ENCODE results near the gene SOX14.

The SOX14 gene

DNA sequence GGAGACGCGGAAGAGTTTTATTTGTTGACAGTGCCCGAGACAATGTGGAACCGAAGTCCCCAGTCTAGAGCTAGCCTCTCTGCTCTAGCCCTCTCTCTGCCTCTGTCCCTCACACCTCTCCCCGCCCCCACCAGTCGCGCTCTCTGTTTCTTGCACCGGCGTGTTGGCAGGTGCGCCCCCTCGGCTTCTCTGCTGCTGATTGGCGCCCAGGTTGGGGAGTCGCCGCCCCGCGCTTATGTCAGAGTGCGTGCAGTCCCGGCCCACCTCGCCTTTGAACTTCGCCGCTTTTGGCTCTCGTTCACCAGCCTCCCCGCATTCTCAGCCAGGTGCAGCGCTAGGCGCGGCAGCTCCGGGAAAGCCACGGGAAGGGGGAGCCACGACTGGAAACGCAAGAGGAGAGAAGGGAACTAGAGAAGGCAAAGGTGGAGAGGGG lies at the start of gene SOX14:
Gene SOX14 (plus strand): TSS at position 315 of the 433 bp plus-strand sequence. CDS start 470 bp downstream, outside the sequence.
- DNase-seq: peak in 1 of 10 donors; percentile 72
- intact Hi-C loops (cut with DNase I): no loop called here

DNA sequence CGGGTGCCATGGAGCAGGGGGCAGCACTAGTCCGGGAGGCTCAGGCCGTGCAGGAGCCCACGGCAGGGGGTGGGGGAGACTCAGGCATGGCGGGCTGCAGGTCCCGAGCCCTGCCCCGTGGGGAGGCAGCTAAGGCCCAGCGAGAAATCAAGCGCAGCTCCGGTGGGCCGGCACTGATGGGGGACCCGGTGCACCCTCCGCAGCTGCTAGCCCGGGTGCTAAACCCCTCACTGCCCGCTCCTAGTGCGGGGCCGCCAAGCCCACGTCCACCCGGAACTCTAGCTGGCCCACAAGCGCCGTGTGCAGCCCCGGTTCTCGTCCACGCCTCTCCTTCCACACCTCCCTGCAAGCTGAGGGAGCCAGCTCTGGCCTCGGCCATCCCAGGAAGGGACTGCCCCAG lies 49.6 kb upstream of the SOX14 start:
- intact Hi-C loops (cut with DNase I): no loop called here
- peak in 2 of 10 donors; percentile 54 to 77 for DNase-seq

DNA sequence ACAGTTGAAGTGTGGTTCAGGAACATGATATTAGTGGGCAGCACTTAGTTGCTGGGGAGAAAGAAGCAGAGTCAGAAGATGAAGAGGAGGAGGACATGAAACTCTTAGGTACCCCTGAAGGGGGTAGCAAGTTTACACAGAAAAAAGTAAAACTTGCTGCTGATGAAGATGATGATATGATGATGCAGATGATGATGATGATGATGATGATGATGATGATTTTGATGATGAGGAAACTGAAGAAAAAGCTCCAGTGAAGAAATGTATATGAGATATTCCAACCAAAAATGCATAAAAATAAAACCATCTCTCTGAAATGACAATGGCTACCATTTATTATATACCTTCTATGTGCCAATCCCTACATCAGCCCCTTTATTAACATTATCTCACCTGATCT lies 39.9 kb upstream of the SOX14 start:
- DNase-seq: no peak
- intact Hi-C loops (cut with DNase I): no loop called here

DNA sequence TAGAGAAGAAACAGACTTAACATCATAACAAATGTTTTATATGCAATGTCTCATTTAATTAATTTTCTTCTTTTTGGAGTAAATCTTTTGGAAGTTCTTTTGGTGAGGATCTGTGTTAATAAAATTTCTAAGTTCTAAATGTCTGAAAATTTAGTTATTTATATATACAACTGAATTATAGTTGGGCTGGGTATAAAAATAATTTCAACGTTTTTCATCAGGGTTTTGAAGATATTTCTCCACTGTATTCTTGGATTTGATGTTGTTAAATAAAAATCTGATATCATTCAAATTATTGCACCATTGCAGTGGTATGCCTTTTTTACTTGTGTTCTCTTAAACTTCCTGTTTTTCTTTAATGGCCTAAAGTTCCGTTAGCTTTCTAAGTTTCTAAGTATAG lies 26.9 kb upstream of the SOX14 start:
- no peak for DNase-seq
- intact Hi-C loops (cut with DNase I): no loop called here

DNA sequence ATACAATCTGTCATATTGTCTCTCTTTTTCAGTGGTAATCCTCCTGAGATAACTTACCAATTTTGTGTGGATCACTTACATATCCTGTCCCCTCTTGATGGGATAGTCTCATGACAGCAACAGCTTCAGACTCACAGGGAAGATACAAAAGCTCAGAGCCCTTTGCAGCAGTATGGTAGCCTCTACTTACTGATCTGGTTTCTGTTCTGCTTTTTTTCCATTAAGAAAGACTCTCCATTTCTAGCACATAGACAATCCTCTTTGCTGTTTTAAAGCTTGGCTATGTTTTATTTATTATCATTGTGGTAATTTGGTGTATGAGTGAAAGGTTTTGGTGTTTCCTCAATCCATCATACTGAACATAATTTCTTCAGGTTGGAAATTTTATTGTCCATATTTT lies 25.4 kb upstream of the SOX14 start:
- no peak for DNase-seq
- intact Hi-C loops (cut with DNase I): no loop called here

DNA sequence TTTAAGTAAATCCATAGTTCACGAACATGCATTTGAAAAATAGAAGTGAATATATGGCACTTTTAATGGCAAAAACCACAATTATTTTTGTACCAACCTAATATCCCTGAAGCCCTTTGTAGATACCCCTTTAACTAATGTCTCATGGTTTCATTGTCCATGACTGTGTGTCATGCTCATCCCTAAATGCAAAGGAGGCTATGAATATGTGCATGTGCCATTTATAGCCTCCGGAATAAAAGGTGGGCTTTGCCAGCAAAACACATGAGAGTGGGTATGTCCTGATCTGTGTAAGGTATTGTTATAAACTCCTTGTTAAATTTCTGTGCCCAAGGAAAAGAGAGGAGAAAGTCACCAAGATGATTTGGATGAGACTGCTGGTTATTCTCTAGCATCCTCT lies 20.5 kb upstream of the SOX14 start:
- intact Hi-C loops (cut with DNase I): no loop called here
- no peak for DNase-seq

DNA sequence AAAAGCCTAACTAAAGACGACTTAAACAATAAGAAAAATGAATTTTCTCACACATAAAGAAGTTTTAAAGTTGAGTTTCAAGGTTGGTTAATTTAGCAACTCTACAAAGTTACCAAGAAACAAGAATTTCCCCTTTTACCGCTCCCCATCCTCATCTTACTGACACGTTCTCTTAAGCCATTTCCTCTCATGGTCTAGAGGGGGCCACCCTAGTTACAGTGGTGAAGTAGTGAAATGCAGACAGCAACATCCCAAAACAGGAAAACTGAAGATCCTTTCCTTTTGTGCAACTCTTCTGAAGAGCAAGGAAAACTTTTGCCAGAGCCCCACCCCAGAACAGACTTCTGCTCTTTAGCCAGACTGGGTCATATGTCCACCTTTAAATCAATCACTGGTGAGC lies 17.3 kb upstream of the SOX14 start:
- no peak for DNase-seq
- intact Hi-C loops (cut with DNase I): no loop called here

DNA sequence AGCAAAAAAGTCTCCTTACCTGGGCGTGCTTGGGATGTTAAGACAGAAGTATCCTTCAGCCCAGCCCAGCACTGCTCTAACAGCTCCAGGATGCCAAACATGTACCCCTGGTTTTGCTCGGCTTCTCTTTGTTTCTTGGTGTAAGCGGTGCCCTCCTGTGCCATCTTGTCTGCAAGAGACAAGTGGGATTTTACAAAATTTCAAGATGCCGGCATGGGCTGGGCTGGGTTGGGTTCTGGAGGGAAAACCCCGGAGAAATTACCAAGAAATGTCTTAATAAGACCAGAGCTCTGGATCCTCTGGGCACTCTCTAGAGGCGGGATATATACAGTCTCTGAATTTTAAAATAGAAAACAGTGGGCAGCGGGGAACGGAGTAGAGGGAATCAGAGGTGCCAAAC lies 4.6 kb upstream of the SOX14 start:
- intact Hi-C loops (cut with DNase I): no loop called here
- DNase-seq: no peak

DNA sequence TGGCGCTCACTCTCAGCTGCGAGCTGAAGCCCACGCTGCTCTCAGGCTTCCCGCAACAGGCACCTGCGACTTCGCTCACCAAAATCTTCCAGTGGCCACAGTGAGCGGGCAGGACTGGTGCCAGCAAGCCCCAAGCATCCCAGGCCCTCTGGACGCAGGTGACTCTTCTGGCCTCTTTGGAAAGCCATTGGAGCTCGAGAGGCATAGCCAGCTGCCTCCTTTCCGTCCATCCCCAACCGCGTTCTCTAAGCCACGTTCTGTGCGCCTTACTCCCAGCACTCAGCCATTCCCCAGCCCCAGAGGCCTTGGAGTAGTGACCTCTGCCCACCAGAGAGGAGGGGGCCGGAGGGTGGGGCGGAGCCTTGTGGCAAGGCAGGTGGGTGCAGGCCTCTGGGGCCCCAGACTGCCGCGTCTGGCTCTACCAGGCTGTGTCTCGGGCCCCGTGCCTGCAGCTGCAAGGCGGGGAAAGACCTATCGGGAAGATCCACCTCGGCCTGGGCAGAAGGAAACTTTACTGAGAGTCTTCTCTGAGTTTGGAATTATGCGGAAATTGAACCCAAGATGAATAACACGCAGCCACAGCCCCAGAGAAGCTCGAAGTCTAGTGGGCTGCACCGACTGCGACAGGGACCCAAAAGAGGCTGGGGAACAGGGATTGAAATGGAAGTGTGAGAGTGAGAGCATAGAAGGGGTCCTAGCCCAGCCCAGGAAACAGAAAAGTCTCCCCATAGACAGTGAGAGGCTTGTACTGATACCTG lies 3.6 kb upstream of the SOX14 start:
- intact Hi-C loops (cut with DNase I): no loop called here
- peak in 1 of 10 donors; percentile 66 for DNase-seq

DNA sequence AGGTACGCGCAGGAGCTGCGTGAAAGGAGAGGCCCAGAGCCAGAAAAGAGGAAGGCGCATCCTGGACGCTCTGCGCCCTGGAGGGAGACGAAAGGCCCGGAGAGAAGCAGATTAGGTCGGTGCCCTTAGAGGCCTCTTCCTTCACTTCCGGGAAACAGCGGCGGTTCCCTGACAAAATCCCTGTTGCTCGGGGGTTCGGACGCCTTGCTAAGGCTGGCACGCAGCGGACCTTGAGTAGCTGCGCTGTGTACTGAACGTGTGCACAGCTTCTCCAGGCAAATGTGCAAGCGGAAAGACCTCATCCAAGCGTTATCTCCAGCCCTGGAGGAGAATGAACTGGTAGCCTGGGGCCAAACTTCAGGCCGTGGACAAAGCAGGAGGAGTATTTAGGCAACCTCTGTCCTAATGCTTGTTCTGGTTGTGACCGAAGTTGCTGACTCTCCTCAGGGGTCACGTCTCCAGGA lies 3.0 kb upstream of the SOX14 start:
- no peak for DNase-seq
- intact Hi-C loops (cut with DNase I): no loop called here

DNA sequence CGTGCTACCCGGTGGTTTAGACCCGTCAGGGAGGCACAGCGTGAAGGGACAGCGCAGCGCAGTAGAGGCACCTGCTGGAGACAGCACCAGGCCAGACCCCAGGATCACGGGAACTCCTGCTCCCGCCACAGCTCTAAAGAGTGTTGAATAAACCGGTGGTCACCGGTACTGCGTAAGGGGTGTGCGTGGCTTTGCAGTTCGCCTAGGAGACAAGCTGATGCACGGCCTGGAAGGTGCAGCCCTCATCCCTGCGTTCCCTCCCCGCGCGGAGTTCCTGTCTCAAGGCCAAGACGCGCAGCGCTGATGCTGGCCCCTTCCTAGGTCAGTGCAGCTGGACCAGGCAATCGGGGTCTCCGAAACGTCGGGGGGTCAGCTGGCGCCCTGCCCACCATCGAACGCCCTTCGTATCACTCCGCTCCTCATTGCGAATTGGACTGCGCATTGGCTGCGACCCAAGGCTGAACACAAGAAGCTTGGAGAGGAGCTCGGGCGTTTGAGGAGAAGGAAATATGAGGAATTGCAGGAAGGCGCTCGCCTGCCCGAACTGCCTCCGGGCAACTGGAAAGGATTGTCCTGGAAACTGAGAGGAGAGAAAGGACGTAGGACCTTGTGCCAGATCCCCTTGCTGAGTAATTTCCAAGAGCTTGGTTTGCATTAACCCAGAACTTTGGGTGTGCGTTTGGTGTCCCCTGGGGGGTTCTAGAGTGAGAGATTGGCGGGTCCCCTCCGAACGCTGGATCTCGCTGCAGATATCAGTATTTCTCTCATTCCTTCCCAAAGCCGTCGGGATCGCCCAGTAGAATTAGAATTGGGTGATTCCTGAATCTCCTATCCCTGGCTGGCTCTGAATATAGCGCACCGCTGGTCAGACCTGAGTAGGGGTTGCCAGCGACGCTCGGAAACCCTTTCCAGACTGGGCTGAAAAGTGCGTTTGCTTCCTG lies 2.3 kb upstream of the SOX14 start:
- DNase-seq: peak in 2 of 10 donors; percentile 67 to 70
- intact Hi-C loops (cut with DNase I): no loop called here

DNA sequence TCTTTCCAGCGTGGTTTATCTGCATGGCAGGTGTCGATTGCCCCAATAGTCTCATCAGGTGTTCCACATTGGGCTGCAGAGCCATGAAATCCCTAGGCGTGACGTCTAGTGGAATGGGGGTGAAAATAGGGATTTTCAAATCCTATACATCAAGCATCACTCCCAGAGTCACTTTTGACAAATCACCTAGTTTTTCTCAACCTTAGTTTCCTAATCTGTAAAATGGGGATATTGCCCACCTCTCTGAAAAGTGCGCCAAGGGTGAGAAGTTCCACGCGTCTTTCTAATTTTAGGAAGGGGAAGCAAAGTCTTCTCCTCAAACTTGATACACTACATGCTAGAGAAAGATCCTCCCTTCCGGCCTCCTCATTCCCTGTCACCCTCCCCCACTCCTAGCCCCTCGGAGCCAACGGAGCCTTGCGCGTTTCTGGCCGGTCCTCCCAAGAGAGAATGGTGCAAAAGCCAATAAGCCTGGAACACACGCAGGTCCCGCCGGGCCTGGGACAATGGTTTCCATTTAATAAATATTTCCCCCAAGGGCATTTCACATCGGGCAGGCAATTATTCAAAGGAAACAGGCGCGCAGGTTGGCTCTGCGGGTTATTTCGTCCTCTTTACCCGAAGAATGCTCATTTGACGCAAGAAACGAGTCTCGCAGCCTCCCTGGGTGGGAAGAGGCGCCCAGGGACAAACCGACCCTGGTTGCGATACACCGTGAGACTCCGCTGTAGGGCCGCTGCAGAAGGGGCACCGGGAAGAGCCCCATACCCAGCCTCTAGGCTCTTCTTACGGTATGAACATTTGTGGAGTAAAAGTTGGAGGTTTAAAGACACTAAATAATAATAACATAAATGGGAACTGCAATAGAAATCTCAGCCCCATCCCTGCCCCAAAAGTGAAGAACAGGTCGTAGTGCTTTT lies 1.2 kb upstream of the SOX14 start:
- intact Hi-C loops (cut with DNase I): no loop called here
- DNase-seq: no peak

DNA sequence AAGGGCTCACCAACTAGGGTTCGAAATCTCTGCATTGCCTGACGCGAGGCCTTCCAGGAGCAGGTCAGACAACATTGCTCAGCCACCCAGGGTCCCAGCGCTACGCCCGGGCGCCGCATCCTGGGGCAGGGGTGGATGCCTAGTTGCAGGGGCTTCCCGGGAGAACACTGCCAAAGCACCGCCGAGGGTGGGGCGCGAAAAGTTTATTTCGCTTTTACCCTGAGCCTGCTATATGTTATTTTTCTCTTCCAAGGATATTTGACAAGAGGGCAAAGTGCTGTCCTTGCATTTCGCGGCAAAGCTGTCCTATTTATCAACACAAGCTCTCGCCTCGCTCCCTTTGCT lies 549 bp upstream of the SOX14 start:
- DNase-seq: peak in 1 of 10 donors; percentile 75
- intact Hi-C loops (cut with DNase I): no loop called here

DNA sequence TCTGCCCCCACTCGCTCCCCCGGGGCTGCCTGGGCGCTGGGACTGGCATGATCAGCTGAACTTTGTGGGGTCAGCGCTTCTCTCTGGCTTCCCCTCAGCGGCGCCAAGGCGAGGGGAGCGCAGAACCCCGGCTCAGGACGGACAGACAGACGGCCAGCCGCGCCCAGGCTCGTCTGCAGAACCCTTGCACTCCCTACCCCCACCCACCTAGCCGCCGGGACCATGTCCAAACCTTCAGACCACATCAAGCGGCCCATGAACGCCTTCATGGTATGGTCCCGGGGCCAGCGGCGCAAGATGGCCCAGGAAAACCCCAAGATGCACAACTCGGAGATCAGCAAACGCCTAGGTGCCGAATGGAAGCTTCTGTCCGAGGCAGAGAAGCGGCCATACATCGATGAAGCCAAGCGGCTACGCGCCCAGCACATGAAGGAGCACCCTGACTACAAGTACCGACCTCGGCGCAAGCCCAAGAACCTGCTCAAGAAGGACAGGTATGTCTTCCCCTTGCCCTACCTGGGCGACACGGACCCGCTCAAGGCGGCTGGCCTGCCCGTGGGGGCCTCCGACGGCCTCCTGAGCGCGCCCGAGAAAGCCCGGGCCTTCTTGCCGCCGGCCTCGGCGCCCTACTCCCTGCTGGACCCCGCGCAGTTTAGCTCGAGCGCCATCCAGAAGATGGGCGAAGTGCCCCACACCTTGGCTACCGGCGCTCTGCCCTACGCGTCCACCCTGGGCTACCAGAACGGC lies 621 bp downstream of the SOX14 start:
- DNase-seq: peak in 2 of 10 donors; percentile 55 to 85
- intact Hi-C loops (cut with DNase I): no loop called here

DNA sequence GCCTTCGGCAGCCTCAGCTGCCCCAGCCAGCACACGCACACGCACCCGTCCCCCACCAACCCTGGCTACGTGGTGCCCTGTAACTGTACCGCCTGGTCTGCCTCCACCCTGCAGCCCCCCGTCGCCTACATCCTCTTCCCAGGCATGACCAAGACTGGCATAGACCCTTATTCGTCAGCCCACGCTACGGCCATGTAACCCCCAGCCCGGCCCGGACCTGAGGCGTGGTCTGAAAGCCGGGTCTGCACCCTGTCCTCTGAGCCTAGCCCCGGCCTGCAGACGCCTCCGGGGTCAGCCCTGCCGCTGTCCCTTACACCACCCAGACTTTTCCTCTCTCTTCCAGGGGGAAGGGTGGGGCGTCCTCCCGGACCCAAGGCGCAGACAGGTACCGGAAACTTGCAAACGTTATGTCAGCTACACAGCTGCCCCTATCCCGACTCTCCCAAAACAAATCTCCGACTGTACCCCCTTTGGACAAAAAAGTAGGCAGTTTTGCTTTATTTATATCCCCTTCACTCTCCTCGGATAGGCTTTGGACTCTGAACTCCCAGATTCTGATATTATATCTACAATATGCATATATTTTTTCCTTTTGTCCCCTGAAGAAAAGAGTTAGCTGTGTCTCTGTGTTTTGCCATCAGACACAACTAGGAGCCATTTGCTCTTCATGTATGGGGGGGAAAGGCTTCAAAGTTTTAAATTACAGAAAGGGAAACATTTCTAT lies 1.4 kb downstream of the SOX14 start:
- intact Hi-C loops (cut with DNase I): no loop called here

DNA sequence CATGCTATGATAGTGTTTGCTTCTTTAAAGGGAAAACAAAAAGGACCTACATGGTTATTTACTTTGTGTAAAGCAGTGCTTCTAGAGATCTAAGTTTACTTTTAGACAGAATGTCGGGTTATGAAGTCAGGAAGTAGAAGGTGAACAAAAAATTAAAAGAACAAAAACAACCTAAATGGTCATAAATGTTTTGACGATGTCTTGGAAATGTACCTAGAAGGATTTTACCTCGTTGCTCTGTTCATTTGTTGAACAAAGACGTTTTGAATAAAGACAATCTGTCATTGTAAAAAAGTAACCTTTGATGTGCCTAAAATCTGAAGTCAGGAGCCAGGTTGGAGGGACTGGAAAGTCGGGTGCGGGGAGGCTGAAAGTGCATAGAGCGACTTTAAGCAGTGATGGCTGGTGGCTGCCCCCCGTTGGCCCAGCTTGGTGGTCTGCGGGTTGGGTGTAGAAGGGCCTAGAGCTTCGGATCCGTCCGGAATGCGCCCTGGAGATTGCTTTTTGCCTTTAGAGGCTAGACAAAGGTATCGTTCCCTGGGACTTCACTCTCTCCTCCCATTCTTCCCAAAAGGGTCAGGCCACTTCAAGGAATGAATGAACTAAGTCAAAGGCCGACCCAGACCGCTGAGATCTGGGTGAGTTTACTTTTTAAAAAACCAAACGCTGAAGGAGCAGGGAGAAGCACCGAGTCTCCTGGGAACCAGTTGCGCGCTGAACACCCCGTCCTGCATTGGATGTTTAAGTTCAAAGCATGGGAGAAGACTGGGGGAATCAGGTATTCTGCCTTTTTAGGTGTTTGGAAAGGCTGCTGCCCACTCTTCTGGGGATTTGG lies 2.1 kb downstream of the SOX14 start:
- intact Hi-C loops (cut with DNase I): no loop called here
- no peak for DNase-seq

More for the DNA sequence above, 1.4 kb downstream of the SOX14 start:
- peak in 1 of 10 donors; percentile 66 for DNase-seq

DNA sequence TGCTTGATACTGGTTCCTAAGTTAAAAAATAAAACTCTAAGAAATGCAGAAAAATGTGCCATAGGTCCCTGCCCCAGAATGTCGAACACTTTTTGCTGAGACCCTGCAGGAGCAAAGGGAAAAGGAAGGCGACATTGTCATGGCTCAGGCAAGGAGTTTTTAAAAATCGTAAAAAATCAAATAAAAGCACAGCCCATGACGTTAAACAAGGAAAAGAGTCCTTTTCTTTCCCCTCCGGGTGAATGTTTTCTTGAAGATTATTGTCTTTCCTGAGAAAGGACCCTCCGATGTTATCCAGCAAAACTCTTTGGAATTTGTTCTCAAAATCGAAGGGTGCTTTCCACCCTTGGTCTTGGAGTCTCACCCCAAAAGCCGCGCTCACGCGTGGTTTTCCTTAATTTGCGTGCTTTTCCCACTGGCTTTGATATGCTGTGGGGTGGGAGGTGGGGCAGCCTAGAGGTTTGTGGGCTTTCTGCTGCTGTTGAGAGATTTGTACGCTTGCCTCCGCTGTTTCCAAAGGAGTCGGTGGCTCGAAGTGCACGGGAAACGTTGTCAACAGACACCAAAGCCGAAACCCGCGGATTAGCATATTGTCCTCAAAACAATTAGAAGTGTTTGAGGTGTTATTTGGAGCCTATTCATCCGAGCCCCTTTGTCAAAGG lies 2.9 kb downstream of the SOX14 start:
- no peak for DNase-seq

More for the DNA sequence above, 2.9 kb downstream of the SOX14 start:
- intact Hi-C loops (cut with DNase I): no loop called here

All from posterior cingulate gyrus (tissue), 11 donors.